Dermis microvascular lymphatic vessel endothelial cell (primary cell): ENCODE results near the gene SAV1. TPM values are rescaled to one million over a fixed set of nuclear protein-coding genes. Genes with fewer than 3 reads are reported as not detected.
A peak's percentile ranks its signal among the peaks of the same experiment; 100 is the strongest.
"Not testable (repeated sequence)": the region's sequence is repeated elsewhere in the genome, so short reads cannot be mapped to it uniquely, and the experiment has no call there.

ENCODE experiments used
- DNase-seq, 2 donors: peaks; one replicate each; pipeline versions ENCODE4 v3.0.0 to v3.0.0-alpha.2; 2010; ENCODE audit warnings: low read depth in 2 of 2
- total RNA-seq: library from RNA; depleted of rRNA; stranded (reverse); fragments of >200 nt; gene quantifications from 2 replicates; pipeline ENCODE4 v1.2.1, GENCODE V29; 2014

Gene SAV1
- total RNA-seq, 1 donor from 2014 or later: 13.0 TPM

DNA sequence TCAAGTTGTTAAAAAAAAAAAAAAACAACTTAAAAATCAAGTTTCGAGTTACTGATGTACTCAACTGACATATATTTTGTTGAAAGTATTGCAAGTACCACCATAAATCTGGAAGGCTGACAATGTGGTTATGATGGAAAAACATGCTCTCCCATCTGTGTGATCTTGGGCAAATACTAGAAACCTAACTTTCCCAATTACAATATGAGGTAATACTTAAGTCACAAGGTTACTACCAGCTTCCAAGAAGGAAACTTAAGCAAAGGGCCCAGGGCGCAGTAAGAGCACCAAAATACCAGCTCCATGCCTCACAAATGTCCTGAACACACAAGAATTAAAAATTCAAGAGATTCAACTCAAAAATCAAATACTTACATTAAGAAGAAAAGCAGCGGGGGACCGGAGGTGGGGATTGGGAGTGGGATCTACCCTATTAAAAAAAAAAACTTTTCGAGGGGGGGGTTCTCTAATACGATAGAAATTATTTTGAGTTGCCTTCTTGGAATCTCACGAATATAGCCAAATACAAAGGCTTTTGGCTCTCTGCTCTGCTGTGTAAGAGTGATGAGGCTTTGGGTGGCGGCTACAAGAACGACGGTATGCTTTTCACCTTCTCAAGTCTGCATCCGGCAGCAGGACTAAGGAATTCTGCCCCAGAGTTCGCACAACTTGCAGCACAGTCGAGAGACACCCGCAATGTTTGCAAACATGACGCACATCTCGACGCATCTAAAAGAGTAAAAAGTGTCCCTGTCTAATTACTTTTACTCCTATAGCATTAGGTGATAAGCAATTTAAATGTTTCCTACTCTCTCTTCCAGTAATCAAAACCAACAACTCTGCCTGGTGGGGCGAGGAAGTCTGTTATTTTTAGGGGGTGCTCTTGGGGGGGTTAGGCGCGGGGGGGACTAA, 1.1 kb downstream of the SAV1 start:
- DNase-seq: peak in 1 of 2 donors; percentile 61

GRCh38 chr14:50665300-50665699, 2.8 kb downstream of the SAV1 start:
- DNase-seq: not testable (repeated sequence)

GRCh38 chr14:50664579-50664978, 3.5 kb downstream of the SAV1 start:
- not testable (repeated sequence) for DNase-seq

GRCh38 chr14:50659327-50659974, 8.7 kb downstream of the SAV1 start:
- DNase-seq: peak in 1 of 2 donors; percentile 37

DNA sequence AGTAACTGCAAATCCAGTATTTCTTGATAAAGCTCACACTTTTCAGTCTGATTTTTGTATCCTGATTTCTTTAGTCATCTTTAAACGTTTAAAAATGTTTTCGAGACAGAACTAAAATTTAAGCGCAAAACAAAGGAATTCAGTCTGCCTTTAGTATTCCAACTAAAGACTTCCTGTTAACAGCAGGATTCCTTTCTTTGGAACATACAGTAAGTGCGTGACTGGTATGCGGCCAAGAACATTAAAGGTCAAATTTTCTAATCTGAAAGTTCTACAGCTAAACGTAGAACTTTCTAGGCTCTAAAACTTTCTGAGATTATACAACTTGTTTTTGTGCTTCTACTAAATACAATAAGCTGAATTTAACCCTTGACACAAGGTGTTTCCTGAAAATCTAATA, 9.9 kb downstream of the SAV1 start:
- peak in 1 of 2 donors; percentile 75 for DNase-seq

GRCh38 chr14:50657753-50658152, 10.4 kb downstream of the SAV1 start:
- no peak for DNase-seq

- DNase-seq: no peak
These were observed 11.3 kb downstream of the SAV1 start for GRCh38 chr14:50656776-50657175.

- DNase-seq: no peak
These were observed 18.4 kb downstream of the SAV1 start for GRCh38 chr14:50649691-50650090.

GRCh38 chr14:50647753-50648152, 20.4 kb downstream of the SAV1 start:
- DNase-seq: no peak

- DNase-seq: no peak
These were observed 20.8 kb downstream of the SAV1 start for GRCh38 chr14:50647282-50647681.

DNA sequence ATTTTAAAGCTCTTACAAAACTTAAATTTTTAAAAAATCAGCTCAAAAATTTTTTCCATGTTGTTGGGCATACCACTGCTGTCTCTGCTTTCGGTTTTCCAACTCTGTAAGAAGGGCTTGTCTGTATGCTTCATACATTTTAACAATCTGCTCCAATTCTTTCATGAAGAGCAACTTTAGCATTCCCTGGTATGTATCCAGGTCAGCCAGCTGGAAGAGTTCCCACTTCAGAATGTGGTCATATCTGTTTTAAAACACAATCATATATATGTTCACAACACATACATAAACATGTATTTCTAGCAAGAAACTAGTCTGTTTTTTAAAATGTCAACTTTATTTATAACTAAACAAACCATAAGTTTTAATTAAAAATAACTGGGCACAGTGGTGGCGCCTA, 33.0 kb downstream of the SAV1 start:
- no peak for DNase-seq

DNA sequence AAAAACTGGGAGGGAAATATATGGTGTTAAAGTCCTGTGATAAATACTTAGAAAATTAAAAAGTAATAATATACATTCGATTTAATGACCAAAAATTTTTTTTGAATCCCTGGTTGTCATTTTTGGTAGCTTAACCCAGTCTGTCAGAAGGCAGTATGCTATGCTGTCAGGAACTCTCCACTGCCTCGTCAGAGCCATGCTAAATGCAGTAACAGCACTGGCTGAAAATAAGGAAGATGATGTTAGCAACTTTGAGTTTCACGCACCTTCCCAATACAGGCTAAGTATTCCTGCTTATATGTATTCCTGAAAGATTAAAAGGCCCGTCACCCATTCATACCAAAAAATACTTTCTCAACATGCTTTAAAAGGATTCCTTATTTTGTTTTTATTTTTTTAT, 34.2 kb downstream of the SAV1 start:
- no peak for DNase-seq

GRCh38 chr14:50631408-50631821, 36.7 kb downstream of the SAV1 start:
- DNase-seq: no peak

DNA sequence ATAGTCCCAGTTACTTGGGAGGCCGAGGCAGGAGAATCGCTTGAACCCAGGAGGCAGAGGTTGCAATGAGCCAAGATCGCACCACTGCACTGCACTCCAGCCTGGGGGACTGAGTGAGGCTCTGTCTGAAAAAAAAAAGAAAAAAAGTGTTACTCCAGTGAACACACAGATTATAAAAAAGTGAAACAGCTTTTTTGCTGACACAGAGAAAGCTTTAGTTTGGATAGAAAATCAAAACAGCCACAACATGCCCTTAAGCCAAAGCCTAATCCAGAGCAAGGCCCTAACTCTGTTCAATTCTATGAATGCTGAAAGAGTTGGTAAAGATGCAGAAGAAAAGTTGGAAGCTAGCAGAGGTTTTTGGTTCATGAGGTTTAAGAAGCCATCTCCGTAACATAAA, 43.2 kb downstream of the SAV1 start:
- not testable (repeated sequence) for DNase-seq

DNA sequence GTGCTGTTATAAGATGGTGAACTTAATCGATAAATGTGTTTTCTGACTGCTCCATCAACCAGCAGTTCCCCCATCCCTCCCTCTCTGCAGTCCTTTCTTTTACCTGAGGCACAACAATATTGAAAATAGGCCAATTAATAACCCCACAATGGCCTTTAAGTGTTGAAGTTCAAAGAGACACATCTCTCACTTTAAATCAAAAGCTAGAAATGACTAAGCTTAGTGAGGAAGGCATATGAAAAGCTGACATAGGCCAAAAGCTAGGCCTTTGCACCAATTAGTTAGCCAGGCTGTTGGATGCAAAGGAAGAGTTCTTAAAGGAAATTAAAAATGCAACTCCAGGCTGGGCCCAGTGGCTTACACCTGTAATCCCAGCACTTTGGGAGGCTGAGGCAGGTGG, 43.7 kb downstream of the SAV1 start:
- no peak for DNase-seq

DNA sequence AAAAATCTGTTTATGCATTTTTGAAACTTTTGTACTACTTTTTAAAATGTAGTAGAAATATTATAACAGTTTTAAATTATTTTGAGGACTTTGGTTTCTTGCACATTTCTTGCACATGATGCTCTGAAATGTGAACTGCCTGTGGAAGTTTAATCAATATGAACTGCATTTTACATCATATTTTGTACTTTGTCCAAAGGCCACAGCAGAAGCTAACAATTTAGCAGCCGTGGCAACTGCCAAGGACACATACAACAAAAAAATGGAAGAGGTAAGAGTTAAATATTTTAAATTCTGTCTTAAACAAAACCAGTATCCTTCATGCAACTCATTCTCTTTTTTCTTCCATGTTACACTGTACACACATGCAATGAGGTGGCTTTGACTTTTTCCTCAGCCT, 45.1 kb downstream of the SAV1 start:
- no peak for DNase-seq

DNA sequence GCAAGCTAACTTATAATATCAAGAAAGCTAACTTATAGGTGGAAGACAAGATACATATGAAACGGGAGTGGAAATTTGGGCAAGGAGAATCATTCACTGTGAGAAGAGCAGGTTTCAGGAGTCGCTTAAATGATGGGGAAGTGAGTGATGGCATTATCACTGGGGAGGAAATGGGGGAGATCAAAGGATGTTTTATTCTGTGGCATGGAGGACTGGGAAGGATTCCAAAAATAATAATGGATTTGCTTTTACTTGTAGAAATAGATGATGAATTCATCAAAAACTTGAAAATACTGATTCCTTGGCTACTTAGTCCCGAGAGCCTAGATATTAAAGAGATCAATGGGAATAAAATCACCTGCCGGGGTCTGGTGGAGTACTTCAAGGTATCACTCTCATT, 47.8 kb downstream of the SAV1 start:
- DNase-seq: peak in 1 of 2 donors; percentile 63

DNA sequence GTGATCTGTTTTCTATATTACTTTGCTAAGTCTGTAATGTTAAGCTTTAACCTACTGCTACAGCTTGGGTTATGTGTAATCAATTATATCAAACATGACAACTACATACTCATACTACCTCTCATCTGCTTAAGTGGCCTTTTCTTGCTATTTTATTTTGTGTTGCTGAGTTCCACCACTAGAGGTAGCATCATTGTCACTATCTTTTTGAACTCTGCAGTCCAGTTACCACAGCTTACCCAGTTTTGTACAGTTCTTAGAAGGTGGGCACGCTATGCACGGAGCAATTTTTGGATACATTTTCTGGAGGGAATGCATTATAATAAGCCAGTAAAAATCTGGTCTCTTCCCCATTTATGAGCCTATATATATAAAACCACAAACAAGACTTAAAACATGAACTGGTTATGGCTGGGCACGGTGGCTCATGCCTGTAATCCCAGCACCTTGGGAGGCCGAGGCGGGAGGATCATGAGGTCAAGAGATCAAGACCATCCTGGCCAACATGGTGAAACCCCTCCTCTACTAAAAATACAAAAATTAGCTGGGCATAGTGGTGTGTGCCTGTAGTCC, 48.5 kb downstream of the SAV1 start:
- DNase-seq: peak; percentile 43 to 60

DNA sequence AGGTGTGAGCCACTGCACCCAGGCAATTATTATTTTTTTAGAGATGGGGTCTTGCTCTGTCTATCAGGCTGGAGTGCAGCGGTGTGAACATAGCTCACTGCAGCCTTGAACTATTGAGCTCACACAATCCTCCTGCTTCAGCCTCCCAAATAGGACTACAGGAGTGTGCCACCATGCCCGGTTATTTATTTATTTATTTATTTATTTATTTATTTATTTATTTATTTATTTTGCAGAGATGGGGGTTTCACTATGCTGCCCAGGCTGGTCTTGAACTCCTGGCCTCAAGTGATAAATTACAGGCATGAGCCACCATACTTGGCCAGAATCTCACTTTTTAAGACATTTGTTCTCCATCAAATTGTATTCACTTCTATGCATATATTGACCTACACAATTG, 51.8 kb downstream of the SAV1 start:
- DNase-seq: no peak

GRCh38 chr14:50615552-50615951, 52.6 kb downstream of the SAV1 start:
- DNase-seq: no peak

DNA sequence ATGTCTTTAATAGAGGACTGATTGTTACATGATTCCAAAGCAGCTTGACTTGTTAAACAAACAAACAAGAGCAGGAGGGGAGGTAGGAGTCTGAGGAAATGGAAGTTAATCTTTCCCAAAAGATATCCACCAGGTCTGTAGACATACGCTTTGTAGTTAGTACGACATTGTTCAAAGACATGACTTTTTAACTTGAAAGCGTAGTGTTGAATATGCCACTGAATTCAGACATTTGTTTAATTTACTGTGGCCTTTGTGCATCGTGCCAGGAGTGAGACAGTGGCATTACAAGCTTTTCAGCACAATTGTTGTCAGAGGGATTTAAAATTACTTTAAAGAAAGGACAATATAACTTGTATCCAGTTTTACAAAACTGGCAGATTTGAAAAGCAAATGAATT, 53.0 kb downstream of the SAV1 start:
- DNase-seq: no peak

GRCh38 chr14:50612806-50613205, 55.3 kb downstream of the SAV1 start:
- no peak for DNase-seq

DNA sequence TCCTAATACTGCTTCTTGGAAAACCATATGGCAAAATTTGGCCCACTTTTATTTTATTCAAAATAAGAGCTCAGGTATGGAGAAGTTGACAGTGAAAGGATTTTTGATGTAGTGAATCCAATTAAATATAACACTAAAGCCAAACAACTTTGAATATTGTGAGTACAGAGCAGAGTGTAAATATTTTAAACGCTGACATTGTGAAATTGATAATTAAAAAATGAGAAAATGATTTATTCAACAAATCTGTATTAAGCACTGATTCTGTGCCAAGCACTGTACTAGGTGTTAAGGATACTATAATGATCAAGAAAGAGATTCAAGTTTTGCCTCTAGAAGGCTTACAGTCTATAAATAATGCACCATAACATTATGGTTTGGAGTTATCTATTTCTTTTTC, 57.6 kb downstream of the SAV1 start:
- DNase-seq: no peak
